DMS153 treated with DMSO at 0.1 percent for 48 hours (cell line): Measurements from ENCODE around the gene CLINT1.

ENCODE experiments used
- DNase-seq: peaks from one replicate; lab custom pipeline; 2025; ENCODE audit not compliant: unreplicated experiment; lab: John Stamatoyannopoulos, UW

CLINT1 gene

GRCh38 chr5:157766442-157766841, 92.5 kb downstream of the CLINT1 start:
- no peak for DNase-seq

DNA sequence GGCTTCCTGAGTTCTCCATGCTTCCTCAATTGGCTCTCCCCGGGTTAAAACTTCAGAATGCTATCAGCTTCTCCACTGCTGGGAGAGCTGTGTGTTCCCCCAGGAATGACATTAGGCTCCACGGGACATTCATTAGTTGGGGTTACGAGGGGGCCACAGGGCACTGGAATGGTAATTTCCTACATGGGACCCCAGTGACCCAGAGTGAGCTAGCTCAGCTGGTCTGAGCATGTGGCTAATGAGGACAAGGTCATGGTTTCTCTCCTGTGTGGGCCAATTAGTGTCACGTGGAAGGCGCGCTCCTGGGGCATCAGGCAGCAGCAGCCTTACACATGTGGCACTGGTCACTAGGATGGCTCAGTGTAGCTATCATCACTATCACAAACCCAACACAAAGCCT, 94.4 kb downstream of the CLINT1 start:
- no peak for DNase-seq

DNA sequence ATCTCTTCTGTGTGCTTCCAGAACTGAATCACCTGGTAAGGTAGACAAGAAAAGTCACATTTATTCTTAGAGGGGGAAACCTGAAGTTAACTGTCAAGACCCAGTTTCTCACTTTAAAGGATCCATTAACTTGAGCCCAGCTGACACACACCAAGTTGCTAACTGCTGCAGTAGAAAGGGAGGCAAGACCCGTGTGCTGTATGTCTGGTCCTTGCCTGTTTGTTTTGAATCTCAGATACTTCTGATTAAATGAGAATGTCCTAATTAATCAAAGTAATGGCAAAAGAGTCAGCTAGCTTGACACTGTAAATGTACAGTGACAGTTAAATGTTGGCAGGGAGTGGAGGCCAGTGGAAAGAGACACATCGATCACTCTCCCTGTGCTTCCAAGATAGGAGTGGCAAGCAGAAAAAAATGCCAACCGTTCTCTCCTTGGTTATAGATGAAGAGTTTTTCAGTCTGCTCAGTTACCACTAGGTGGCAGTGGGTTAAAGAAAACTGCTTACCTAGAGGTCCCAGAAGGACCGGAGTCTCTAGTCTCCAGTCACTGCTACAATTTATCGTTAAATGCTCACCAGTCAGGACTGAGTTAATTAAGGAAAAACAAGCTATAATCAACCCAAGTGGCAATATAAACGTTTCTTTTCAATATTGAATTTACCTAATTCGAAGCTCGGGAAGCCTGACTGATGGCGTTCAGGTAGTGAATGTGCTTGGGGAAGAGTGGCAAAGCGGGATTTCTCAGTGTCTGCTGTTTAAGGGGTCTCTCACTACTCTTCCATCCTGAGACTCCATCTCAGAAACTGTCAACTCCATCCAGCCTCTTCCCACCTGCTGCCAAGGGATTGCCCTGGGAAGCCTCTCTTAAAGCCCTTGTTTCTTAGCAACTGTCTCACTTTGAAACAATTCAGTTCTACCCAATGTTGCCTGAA, 97.0 kb downstream of the CLINT1 start:
- DNase-seq: peak; percentile 13

DNA sequence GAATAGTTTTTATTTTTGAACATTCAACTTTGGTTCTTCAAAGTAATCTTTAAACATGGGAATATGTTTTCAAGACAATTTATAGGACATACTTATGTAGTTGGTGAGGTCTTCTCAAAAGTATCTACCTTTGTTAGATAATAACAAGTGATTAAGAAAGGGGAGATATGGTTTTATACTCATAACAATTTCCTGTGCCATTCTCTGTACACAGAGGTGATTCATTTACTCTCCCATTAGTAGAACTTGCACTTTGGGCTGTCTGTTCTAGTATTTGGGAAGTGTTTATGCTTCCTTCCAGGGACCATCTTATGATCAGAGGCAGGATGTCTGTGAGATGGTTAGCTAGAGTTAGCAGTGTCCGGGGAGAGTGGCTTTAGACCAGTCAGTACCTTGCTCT, 100.2 kb downstream of the CLINT1 start:
- no peak for DNase-seq

DNA sequence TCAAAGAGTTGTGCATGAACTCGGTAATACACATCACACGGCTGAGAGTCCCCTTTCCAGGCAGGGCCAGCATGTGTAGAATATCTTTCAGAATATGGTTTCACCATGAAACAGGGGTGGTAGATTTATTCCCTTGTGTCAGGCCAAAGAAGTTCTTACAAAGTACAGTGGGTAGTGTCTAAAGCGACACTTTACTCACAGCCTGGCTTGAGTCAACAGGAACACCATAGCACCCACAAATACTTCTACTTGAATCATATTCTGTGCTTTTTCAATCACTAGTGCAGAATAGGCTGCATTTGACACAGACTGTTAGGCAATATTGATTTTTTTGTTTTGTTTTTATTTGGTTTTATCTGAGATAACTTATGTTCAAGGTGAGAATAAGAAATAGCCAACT, 102.8 kb downstream of the CLINT1 start:
- DNase-seq: no peak

DNA sequence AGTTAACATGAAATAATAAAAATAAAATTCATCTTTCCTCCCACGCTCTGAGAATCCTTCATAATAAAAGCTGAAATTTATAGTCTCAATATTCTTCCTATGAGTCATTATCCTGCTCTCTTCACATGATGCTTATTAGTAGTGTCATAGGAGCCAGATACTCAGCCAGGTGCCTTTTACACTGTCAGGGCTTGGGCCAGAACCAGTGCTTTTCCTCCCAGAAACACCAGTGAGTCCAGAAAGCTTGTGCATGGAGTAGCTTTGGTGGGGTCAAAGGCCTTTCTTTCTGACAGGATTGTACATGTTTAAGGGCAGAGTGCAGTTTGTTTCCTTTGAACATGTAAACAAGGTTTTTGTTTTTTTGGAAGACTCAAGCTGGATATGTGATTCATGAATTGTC, 108.6 kb downstream of the CLINT1 start:
- no peak for DNase-seq

- no peak for DNase-seq
These were observed 109.5 kb downstream of the CLINT1 start for GRCh38 chr5:157749462-157749799.

GRCh38 chr5:157748760-157749461, 110.0 kb downstream of the CLINT1 start:
- no peak for DNase-seq

- DNase-seq: no peak
These were observed 110.9 kb downstream of the CLINT1 start for GRCh38 chr5:157747766-157748700.

GRCh38 chr5:157747173-157747740, 111.7 kb downstream of the CLINT1 start:
- DNase-seq: no peak

- DNase-seq: no peak
These were observed 113.9 kb downstream of the CLINT1 start for GRCh38 chr5:157745041-157745456.

DNA sequence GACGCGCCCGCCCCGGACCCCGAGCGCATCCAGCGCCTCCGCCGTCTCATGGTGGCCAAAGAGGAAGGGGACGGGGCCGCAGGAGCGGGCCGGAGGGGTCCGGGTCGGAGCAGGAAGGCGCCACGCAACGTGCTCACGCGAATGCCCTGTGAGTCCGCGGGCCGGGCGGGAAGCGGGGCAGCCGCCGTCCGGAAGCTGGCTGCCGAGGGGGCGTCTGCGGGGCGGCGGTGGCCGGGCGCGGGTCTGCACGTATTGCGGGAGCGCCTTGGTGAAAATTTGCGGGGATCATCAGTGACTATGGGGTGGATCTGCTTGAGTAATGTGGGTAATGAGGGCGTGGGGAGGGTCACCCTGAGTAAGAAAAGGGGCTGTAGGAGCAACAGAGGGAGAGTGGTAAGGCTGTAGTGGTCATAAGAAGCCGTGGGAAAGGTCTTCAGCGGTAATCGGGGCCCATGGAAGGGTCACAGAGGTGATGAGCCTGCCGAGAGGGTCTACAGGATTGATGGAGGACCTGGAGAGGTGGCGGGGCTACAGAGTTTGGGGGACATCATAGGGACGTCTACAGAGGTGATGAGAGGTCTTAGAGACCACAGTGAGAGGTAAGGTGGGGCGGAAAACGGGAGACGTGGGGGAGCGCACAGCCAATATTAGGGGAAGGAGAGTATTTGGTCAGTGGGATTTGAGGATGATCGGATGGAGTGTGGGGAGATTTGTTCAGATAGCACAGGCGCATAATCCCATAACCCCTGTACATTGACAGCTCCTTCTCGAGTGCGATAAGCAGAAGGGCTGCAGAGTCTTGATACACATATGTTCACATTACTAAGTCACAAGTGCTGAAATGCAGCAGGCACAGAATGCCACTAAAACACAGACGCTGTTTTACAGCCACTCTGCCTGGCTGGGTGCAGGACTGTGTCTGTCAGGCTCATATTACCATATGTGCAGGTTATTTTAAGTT, 114.6 kb downstream of the CLINT1 start:
- DNase-seq: no peak

GRCh38 chr5:157743163-157744050, 115.5 kb downstream of the CLINT1 start, which contains the start of gene LSM11:
Gene LSM11 (plus strand): TSS chr5:157743712. CDS start chr5:157743751, 39 bp downstream.
- peak; percentile 31 for DNase-seq

GRCh38 chr5:157741131-157741530, 117.8 kb downstream of the CLINT1 start:
- no peak for DNase-seq

- DNase-seq: no peak
These were observed 118.7 kb downstream of the CLINT1 start for GRCh38 chr5:157740229-157740610.

GRCh38 chr5:157739388-157740228, 119.3 kb downstream of the CLINT1 start:
- DNase-seq: no peak

DNA sequence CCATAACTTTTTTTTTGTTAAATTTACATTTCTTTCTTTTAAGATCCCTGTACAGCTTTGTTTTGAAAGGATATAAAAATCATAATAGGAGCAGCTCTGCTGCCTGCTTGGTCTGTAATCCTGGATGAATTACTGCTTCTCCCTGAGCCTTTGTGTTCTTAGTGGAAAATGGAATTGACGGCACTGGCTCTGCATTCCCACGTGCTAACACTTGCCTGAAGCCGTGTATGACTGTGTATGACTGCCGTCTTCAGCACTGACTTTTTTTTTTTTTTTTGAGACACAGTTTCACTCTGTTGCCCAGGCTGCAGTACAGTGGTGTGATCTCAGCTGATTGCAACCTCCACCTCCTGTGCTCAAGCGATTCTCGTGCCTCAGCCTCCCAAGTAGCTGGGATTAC, 123.0 kb downstream of the CLINT1 start:
- no peak for DNase-seq
